Duodenal mucosa (tissue), 2 donors: Measurements from ENCODE around the gene KATNB1.
"Not testable (repeated sequence)": the region's sequence is repeated elsewhere in the genome, so short reads cannot be mapped to it uniquely, and the experiment has no call there.

Experiments used
- H3K27ac ChIP-seq: one replicate; pipeline ENCODE4 v1.7.0; 2013; ENCODE audit warnings: low read depth, low read length
- H3K27me3 ChIP-seq, 2 donors: one replicate each; pipeline ENCODE4 v1.7.0; 2013; ENCODE audit warnings: low read length in 2 of 2, control low read depth in 1 of 2; ENCODE audit not compliant: insufficient read depth in 2 of 2, control insufficient read depth in 1 of 2
- H3K36me3 ChIP-seq, 2 donors: one replicate each; pipeline ENCODE4 v1.7.0; 2013; ENCODE audit warnings: low read length in 2 of 2, control low read depth in 1 of 2; ENCODE audit not compliant: insufficient read depth in 2 of 2, control insufficient read depth in 1 of 2
- H3K4me1 ChIP-seq, 2 donors: one replicate each; pipeline ENCODE4 v1.7.0; 2013; ENCODE audit warnings: low read length in 2 of 2, control low read depth in 1 of 2; ENCODE audit not compliant: insufficient read depth in 2 of 2, control insufficient read depth in 1 of 2
- H3K4me3 ChIP-seq, 2 donors: one replicate each; pipeline ENCODE4 v1.7.0; 2013; ENCODE audit warnings: low read length in 2 of 2, low read depth in 1 of 2
- H3K9ac ChIP-seq, 2 donors: one replicate each; pipeline ENCODE4 v1.7.0; 2013; ENCODE audit warnings: low read length in 2 of 2, low read depth in 1 of 2
- H3K9me3 ChIP-seq, 2 donors: one replicate each; pipeline ENCODE4 v1.7.0; 2013; ENCODE audit warnings: low read length in 2 of 2, control low read depth in 1 of 2; ENCODE audit not compliant: control insufficient read depth in 1 of 2

The KATNB1 gene

GRCh38 chr16:57711993-57712392 is 23.6 kb upstream of the KATNB1 start:
- Histone ChIP-seq H3K36me3 (no peaks in the 10 kb centered on the region), H3K27ac (no peak overlapping the region), H3K4me3 (no peak overlapping the region), H3K9ac (no peak overlapping the region), H3K4me1 (no peaks in the 10 kb centered on the region), H3K9me3 (no peaks in the 10 kb centered on the region), H3K27me3 (peaks cover 0 to 6% of the 10 kb centered on the region in 2 donors)

GRCh38 chr16:57712569-57712968 is 23.0 kb upstream of the KATNB1 start:
- H3K27ac ChIP-seq, H3K9ac ChIP-seq, H3K4me1 ChIP-seq, H3K9me3 ChIP-seq, H3K36me3 ChIP-seq, H3K4me3 ChIP-seq, H3K27me3 ChIP-seq: not testable (repeated sequence)

GRCh38 chr16:57713596-57713995 is 22.0 kb upstream of the KATNB1 start:
- no peaks in the 10 kb centered on the region for H3K4me1 ChIP-seq
- H3K4me3 ChIP-seq: no peak overlapping the region
- no peak overlapping the region for H3K27ac ChIP-seq
- no peak overlapping the region for H3K9ac ChIP-seq
- no peaks in the 10 kb centered on the region for H3K9me3 ChIP-seq
- H3K27me3 ChIP-seq: peaks cover 0 to 6% of the 10 kb centered on the region in 2 donors
- H3K36me3 ChIP-seq: no peaks in the 10 kb centered on the region

GRCh38 chr16:57714047-57714446 is 21.5 kb upstream of the KATNB1 start:
- H3K27ac ChIP-seq: no peak overlapping the region
- no peaks in the 10 kb centered on the region for H3K4me1 ChIP-seq
- H3K4me3 ChIP-seq: no peak overlapping the region
- no peaks in the 10 kb centered on the region for H3K9me3 ChIP-seq
- H3K9ac ChIP-seq: no peak overlapping the region
- H3K36me3 ChIP-seq: no peaks in the 10 kb centered on the region
- peaks cover 0 to 6% of the 10 kb centered on the region in 2 donors for H3K27me3 ChIP-seq

GRCh38 chr16:57720142-57720575 is 15.4 kb upstream of the KATNB1 start:
- Histone ChIP-seq H3K27ac (no peak overlapping the region), H3K9ac (no peak overlapping the region), H3K27me3 (peaks cover 0 to 6% of the 10 kb centered on the region in 2 donors), H3K9me3 (no peaks in the 10 kb centered on the region), H3K36me3 (no peaks in the 10 kb centered on the region), H3K4me3 (no peak overlapping the region), H3K4me1 (no peaks in the 10 kb centered on the region)

- Histone ChIP-seq H3K27me3 (no peaks in the 10 kb centered on the region), H3K36me3 (no peaks in the 10 kb centered on the region), H3K4me1 (no peaks in the 10 kb centered on the region), H3K9me3 (no peaks in the 10 kb centered on the region), H3K4me3 (no peak overlapping the region), H3K27ac (no peak overlapping the region), H3K9ac (no peak overlapping the region)
Observed at GRCh38 chr16:57721356-57722209, 14.0 kb upstream of the KATNB1 start.

- no peaks in the 10 kb centered on the region for H3K27me3 ChIP-seq
- H3K9me3 ChIP-seq: no peaks in the 10 kb centered on the region
- H3K9ac ChIP-seq: no peak overlapping the region
- H3K27ac ChIP-seq: no peak overlapping the region
- H3K4me1 ChIP-seq: no peaks in the 10 kb centered on the region
- no peak overlapping the region for H3K4me3 ChIP-seq
- no peaks in the 10 kb centered on the region for H3K36me3 ChIP-seq
Observed at GRCh38 chr16:57722210-57722499, 13.4 kb upstream of the KATNB1 start.

- Histone ChIP-seq H3K9ac (no peak overlapping the region), H3K36me3 (no peaks in the 10 kb centered on the region), H3K4me1 (no peaks in the 10 kb centered on the region), H3K4me3 (no peak overlapping the region), H3K27ac (no peak overlapping the region), H3K9me3 (no peaks in the 10 kb centered on the region), H3K27me3 (no peaks in the 10 kb centered on the region)
Observed at GRCh38 chr16:57722651-57723050, 12.9 kb upstream of the KATNB1 start.

GRCh38 chr16:57723170-57723569 is 12.4 kb upstream of the KATNB1 start:
- Histone ChIP-seq H3K36me3 (no peaks in the 10 kb centered on the region), H3K4me3 (no peak overlapping the region), H3K27me3 (no peaks in the 10 kb centered on the region), H3K9ac (no peak overlapping the region), H3K4me1 (no peaks in the 10 kb centered on the region), H3K27ac (no peak overlapping the region), H3K9me3 (no peaks in the 10 kb centered on the region)

GRCh38 chr16:57724531-57724930 is 11.0 kb upstream of the KATNB1 start:
- Histone ChIP-seq H3K9me3 (no peaks in the 10 kb centered on the region), H3K36me3 (no peaks in the 10 kb centered on the region), H3K27me3 (no peaks in the 10 kb centered on the region), H3K4me3 (no peak overlapping the region), H3K27ac (no peak overlapping the region), H3K9ac (no peak overlapping the region), H3K4me1 (no peaks in the 10 kb centered on the region)
